Measurements from ENCODE around the gene STK32C.

The STK32C gene

GRCh38 chr10:132239126-132240031 lies 68.4 kb downstream of the STK32C start:
- H3K36me3 Mint-ChIP-seq (ENCODE audit: low read depth) = no peaks in the 10 kb centered on the region
- no peaks in the 10 kb centered on the region for H3K9me3 Mint-ChIP-seq
- H3K27me3 Mint-ChIP-seq = no peaks in the 10 kb centered on the region
- H3K4me1 Mint-ChIP-seq (ENCODE audit: low read depth) = no peaks in the 10 kb centered on the region
- H3K27ac Mint-ChIP-seq = no peak overlapping the region
- H3K4me3 Mint-ChIP-seq = no peak overlapping the region

GRCh38 chr10:132238371-132239125 lies 69.2 kb downstream of the STK32C start:
- Mint-ChIP-seq H3K36me3 (ENCODE audit: low read depth) (no peaks in the 10 kb centered on the region), H3K4me1 (ENCODE audit: low read depth) (no peaks in the 10 kb centered on the region), H3K27me3 (no peaks in the 10 kb centered on the region), H3K4me3 (no peak overlapping the region), H3K27ac (no peak overlapping the region), H3K9me3 (no peaks in the 10 kb centered on the region)

DNA sequence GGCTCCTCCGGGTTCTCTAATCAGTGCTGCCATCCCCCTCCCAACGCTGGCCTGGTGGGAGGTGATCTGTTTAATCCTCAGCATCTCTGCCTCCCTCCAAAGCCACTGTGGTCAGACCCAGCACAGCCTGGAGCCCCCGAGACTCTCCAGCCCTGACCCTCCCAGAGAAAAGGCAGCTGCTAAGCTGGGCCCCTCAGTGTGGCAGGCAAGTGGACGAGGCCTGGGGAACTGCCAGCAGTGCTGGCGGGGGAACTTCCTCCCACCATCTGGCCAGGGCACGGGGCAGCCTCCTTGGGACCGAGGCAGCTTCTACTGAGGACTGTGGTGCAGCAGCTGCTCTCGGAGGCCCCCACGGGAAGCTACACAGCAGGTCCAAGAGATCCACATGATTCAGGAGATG lies 69.9 kb downstream of the STK32C start:
- no peaks in the 10 kb centered on the region for H3K27me3 Mint-ChIP-seq
- H3K36me3 Mint-ChIP-seq (ENCODE audit: low read depth) = no peaks in the 10 kb centered on the region
- H3K9me3 Mint-ChIP-seq = no peaks in the 10 kb centered on the region
- H3K27ac Mint-ChIP-seq = no peak overlapping the region
- no peak overlapping the region for H3K4me3 Mint-ChIP-seq
- H3K4me1 Mint-ChIP-seq (ENCODE audit: low read depth) = peaks cover 1% of the 10 kb centered on the region

- H3K27me3 Mint-ChIP-seq = no peaks in the 10 kb centered on the region
- peaks cover 6% of the 10 kb centered on the region for H3K4me1 Mint-ChIP-seq (ENCODE audit: low read depth)
- no peak overlapping the region for H3K4me3 Mint-ChIP-seq
- H3K36me3 Mint-ChIP-seq (ENCODE audit: low read depth) = no peaks in the 10 kb centered on the region
- no peak overlapping the region for H3K27ac Mint-ChIP-seq
- no peaks in the 10 kb centered on the region for H3K9me3 Mint-ChIP-seq
Measured at GRCh38 chr10:132237396-132237795, 70.4 kb downstream of the STK32C start.

DNA sequence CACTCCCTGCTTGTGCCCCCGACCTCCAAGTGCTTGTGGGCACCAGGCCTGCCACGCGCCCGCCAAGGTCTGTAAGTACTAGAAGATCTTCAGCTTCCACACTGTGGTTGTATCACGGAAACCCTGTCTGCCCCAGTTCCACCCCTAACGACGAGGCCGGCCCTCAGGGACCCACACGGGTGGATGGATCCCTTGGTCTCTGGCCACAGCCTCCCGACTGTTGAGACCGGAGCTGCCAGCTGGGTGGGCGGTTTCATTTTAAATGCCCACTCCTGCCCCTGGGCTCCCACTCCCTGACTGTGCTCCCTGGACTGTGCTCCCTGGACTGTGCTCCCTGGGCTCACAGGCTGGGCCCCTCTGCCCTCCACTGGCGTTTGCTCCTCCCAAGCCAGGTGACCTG lies 70.9 kb downstream of the STK32C start:
- Mint-ChIP-seq H3K36me3 (ENCODE audit: low read depth) (no peaks in the 10 kb centered on the region), H3K27me3 (no peaks in the 10 kb centered on the region), H3K27ac (no peak overlapping the region), H3K4me3 (no peak overlapping the region), H3K9me3 (no peaks in the 10 kb centered on the region), H3K4me1 (ENCODE audit: low read depth) (peaks cover 11% of the 10 kb centered on the region)

GRCh38 chr10:132236161-132236560 lies 71.6 kb downstream of the STK32C start:
- H3K4me1 Mint-ChIP-seq (ENCODE audit: low read depth) = peaks cover 19% of the 10 kb centered on the region
- no peaks in the 10 kb centered on the region for H3K9me3 Mint-ChIP-seq
- H3K4me3 Mint-ChIP-seq = no peak overlapping the region
- no peaks in the 10 kb centered on the region for H3K27me3 Mint-ChIP-seq
- no peaks in the 10 kb centered on the region for H3K36me3 Mint-ChIP-seq (ENCODE audit: low read depth)
- no peak overlapping the region for H3K27ac Mint-ChIP-seq

DNA sequence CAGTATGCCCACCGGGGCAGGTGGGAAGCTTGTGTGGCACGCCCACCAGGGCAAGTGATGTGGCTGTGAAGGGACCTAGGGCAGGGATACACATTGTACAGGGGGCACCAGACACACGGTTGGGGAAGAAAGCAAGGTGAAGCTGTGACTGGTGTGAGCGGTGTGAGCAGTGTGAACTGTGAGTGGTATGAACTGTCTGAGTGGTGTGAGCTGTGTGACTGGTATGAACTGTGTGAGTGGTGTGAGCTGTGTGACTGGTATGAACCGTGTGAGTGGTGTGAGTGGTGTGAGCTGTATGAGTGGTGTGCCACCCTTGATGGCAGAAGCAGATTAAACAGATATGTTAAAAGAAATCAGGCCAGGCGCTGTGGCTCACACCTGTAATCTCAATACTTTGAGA lies 72.9 kb downstream of the STK32C start:
- no peaks in the 10 kb centered on the region for H3K36me3 Mint-ChIP-seq (ENCODE audit: low read depth)
- no peaks in the 10 kb centered on the region for H3K27me3 Mint-ChIP-seq
- H3K27ac Mint-ChIP-seq = no peak overlapping the region
- H3K9me3 Mint-ChIP-seq = no peaks in the 10 kb centered on the region
- H3K4me1 Mint-ChIP-seq (ENCODE audit: low read depth) = peaks cover 29% of the 10 kb centered on the region
- H3K4me3 Mint-ChIP-seq = no peak overlapping the region

DNA sequence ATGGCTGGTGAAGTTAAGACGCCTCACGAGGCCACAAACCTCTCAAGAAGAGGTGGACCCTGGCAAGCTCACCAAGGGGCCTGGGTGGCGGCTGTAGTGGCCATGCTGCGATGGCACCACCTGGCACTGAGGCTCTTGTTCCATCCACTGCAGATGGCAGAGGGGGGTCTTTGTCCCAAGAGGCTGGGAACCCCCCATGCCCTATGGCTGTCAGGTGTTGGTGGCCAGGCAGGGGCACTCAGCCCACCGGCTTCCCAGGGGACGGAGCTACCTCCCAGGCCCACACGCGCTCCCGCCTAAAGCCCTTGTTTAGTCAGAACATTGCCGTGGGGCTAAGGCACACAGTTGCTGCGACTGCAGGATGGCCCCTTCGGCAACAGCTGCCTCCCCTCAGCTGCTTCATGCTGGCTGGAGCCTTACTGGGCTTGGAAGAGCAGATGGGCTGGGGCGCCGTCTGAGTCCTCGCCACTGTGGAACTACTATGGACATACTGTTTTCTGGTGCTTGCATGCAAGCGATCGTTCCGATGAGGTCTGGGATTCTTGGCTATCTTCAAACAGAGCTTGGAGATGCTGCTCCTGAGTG lies 74.2 kb downstream of the STK32C start:
- Mint-ChIP-seq H3K4me3 (no peak overlapping the region), H3K27me3 (no peaks in the 10 kb centered on the region), H3K9me3 (no peaks in the 10 kb centered on the region), H3K4me1 (ENCODE audit: low read depth) (peaks cover 39% of the 10 kb centered on the region), H3K36me3 (ENCODE audit: low read depth) (no peaks in the 10 kb centered on the region), H3K27ac (no peak overlapping the region)

DNA sequence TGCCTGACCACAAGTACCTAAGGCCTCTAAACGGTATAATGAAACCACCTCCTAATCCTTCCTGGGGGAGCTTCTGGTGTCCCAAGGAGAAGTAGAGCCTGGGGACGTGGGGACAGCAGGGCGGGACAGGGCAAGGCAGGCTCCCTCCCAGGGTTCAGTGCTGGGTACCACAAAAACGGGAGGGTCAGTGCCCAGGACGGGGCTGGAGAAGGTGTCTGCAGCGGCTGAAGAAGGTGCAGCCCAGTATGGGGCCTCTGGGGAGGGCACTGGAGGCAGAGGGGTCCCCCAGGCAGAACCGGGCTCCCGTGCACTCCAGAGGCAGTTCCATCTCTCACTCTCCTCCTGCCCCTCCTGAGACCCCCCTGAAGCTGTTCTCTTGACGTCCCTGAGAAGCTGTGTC lies 74.8 kb downstream of the STK32C start:
- H3K27ac Mint-ChIP-seq = peak overlapping the region; percentile 72
- peaks cover 39% of the 10 kb centered on the region for H3K4me1 Mint-ChIP-seq (ENCODE audit: low read depth)
- H3K4me3 Mint-ChIP-seq = no peak overlapping the region
- H3K27me3 Mint-ChIP-seq = no peaks in the 10 kb centered on the region
- no peaks in the 10 kb centered on the region for H3K9me3 Mint-ChIP-seq
- H3K36me3 Mint-ChIP-seq (ENCODE audit: low read depth) = no peaks in the 10 kb centered on the region

DNA sequence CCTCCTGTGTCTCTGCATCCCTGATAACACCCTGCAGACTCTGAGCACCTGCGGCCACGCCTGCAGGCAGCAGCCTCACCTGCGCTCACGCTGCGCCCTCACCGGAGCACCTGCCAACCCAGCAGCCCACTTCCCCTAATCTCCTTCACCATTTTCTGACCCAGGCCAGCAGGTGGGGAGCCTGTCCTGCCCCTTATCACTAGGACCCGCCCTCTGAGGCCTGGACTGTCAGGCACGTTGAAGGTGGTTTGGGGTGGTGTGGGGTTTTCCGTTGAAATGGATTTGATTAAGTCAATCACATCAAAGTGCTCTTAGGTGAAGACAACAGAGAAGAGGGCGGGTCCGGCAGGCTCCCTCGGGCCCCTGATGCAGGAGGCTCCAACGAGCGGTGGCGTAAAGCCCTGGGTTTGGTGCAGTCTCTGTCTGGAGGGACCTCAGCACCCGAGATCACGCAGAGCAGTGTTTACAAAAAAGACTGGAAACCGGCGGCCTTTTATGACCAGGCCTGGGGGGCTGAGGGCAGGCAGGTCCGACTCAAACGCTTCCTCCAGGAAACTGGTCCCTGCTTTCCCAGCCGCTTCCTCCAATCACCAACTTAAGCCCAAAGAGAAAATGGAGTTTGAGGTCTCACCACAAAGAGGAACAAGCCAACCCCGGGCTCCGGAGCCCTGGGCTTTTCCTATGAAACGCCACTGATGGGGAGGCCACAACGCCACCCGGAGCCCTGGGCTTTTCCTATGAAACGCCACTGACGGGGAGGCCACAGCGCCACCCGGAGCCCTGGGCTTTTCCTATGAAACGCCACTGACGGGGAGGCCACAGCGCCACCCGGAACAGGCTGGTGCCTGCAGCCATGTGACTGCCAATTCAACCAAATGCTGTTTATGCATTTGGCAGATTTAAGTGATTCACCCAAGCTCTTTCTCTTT lies 75.5 kb downstream of the STK32C start:
- Mint-ChIP-seq H3K36me3 (ENCODE audit: low read depth) (no peaks in the 10 kb centered on the region), H3K9me3 (no peaks in the 10 kb centered on the region), H3K4me1 (ENCODE audit: low read depth) (peaks cover 39% of the 10 kb centered on the region), H3K27me3 (no peaks in the 10 kb centered on the region), H3K4me3 (peak overlapping the region; percentile 63), H3K27ac (peak overlapping the region; percentile 72)

DNA sequence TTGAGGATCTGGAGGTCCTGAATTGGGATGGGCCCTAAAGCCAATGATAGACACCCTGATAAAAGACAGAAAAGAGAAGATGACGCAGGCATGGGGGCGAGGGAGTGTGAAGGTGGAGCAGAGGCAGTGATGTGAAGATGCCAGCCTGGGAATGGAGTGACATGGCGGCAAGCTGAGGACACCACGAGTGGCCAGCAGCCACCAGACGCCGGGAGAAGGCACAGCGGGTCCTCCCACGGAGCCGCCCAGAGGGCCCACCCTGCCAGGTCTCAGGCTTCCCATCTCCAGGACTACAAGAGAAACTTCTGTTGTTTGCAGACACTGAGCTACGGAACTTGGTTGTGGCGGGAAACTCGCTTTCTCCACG lies 76.1 kb downstream of the STK32C start:
- Mint-ChIP-seq H3K27me3 (no peaks in the 10 kb centered on the region), H3K4me1 (ENCODE audit: low read depth) (peaks cover 39% of the 10 kb centered on the region), H3K9me3 (no peaks in the 10 kb centered on the region), H3K4me3 (no peak overlapping the region), H3K36me3 (ENCODE audit: low read depth) (no peaks in the 10 kb centered on the region), H3K27ac (peak overlapping the region; percentile 72)

DNA sequence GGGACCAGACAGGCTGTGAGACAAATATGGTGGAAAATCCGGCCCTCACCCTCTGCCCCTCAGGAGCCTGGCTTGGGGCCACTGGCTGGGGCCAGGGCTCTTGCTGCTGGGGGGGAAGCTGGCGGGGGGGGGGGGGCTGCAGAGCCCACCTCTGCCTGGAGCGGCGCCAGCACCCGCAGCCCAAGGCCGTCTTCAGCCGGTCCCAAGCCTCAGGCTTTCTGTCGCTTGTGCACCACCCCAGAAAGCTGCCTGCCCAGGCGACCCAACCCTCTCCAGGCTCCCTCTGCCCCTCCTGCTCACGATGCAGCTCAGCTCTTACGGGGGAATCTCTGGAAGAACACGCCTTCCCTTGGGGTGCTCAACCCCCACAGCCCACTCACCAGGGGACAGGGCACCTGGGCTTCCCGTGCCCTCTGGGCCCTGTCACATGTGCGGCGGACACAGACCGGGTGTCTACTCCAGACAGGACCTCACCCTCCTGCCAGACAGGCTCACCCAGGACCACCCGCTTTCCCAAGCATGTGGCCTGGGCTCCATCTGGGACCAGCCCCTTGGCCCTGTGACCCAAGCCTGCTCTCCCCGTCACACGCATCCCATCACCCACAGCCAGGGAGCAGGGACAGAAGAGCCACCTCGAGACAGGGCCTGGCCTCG lies 77.1 kb downstream of the STK32C start:
- H3K9me3 Mint-ChIP-seq = no peaks in the 10 kb centered on the region
- H3K36me3 Mint-ChIP-seq (ENCODE audit: low read depth) = no peaks in the 10 kb centered on the region
- H3K4me3 Mint-ChIP-seq = peak overlapping the region; percentile 75
- no peaks in the 10 kb centered on the region for H3K27me3 Mint-ChIP-seq
- peak overlapping the region; percentile 89 for H3K27ac Mint-ChIP-seq
- H3K4me1 Mint-ChIP-seq (ENCODE audit: low read depth) = peaks cover 39% of the 10 kb centered on the region

DNA sequence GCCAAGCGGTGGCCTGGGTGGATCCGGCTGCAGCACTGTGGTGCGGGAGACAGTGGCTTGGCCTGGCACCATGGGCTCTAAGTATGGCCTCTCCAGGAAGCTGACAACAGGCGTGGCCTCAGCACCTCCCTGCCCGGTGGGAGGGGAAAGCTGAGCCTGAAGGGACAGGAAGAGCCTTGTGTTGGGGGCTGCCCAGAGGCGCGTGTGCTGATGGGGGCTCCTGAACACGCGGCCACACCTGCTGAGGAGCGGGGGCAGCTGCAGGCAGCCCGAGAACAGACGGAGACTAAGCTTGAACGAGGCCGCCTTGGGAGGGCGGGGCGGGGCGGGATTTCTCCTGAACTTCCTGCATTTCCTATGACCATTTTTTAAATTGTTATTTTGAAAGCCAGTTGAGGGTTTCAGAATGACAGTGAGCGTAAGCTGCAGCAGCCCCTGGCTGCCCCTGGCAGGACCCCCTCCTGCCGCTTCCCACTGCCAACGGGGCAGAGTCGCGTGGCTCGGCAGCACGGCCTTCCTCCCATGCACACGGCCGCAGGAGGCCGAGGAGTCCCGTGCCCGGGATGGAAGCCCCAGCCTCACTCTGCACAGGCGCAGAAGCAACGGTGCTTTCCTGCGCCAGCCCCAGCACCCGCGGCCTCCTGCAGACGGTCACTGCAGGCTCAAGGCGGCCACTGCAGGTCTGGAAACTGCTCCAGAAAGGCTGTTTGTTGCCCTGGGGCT lies 77.8 kb downstream of the STK32C start:
- Mint-ChIP-seq H3K27me3 (no peaks in the 10 kb centered on the region), H3K4me1 (ENCODE audit: low read depth) (peaks cover 39% of the 10 kb centered on the region), H3K27ac (peak overlapping the region; percentile 89), H3K4me3 (peak overlapping the region; percentile 75), H3K36me3 (ENCODE audit: low read depth) (no peaks in the 10 kb centered on the region), H3K9me3 (no peaks in the 10 kb centered on the region)
